PFSK-1 (cell line): Measurements from ENCODE around the gene APP.

ENCODE experiments used
- FOXP2 ChIP-seq: optimal IDR thresholded peaks from 2 replicates; pipeline ENCODE3; 2011; ENCODE audit warnings: borderline replicate concordance, control low read depth, inconsistent platforms; ENCODE audit not compliant: insufficient read depth; ENCODE audit errors: extremely low read length, extremely low read depth
- POLR2AphosphoS5 ChIP-seq: IDR thresholded peaks from 2 replicates; pipeline ENCODE4 v1.6.1; 2012; ENCODE audit warnings: low read depth, mild to moderate bottlenecking, control low read depth, low read length, moderate library complexity
- REST ChIP-seq, 2 experiments: IDR thresholded peaks; 2 replicates each; pipeline versions ENCODE4 v1.6.1 to v1.8.0; 2011 to 2012; ENCODE audit warnings: low read depth in 2 of 2, low read length in 2 of 2, control low read depth in 1 of 2, inconsistent platforms in 1 of 2, mild to moderate bottlenecking in 1 of 2, moderate library complexity in 1 of 2; ENCODE audit not compliant: insufficient read depth in 1 of 2
- SIN3A ChIP-seq: IDR thresholded peaks from 2 replicates; pipeline ENCODE4 v1.6.1; 2012; ENCODE audit warnings: mild to moderate bottlenecking, low read length, moderate library complexity, borderline replicate concordance; ENCODE audit not compliant: insufficient read depth
- TAF1 ChIP-seq: IDR thresholded peaks from 2 replicates; pipeline ENCODE4 v1.6.1; 2012; ENCODE audit warnings: low read length, control low read depth, borderline replicate concordance; ENCODE audit not compliant: insufficient read depth

- TF ChIP-seq POLR2AphosphoS5 (no peak), SIN3A (no peak), REST (IDR thresholded peaks at IDR 0.05; ENCODE audit: insufficient read depth in 1 of 2, low read depth in 2 of 2, low read length in 2 of 2) (no peak), TAF1 (no peak), FOXP2 (no peak)
Measured at GRCh38 chr21:26162081-26162480, 8.5 kb downstream of the APP start.
